ENCODE results near the gene TET3.
"Not testable (repeated sequence)": the region's sequence is repeated elsewhere in the genome, so short reads cannot be mapped to it uniquely, and the experiment has no call there.

TET3 gene

DNA sequence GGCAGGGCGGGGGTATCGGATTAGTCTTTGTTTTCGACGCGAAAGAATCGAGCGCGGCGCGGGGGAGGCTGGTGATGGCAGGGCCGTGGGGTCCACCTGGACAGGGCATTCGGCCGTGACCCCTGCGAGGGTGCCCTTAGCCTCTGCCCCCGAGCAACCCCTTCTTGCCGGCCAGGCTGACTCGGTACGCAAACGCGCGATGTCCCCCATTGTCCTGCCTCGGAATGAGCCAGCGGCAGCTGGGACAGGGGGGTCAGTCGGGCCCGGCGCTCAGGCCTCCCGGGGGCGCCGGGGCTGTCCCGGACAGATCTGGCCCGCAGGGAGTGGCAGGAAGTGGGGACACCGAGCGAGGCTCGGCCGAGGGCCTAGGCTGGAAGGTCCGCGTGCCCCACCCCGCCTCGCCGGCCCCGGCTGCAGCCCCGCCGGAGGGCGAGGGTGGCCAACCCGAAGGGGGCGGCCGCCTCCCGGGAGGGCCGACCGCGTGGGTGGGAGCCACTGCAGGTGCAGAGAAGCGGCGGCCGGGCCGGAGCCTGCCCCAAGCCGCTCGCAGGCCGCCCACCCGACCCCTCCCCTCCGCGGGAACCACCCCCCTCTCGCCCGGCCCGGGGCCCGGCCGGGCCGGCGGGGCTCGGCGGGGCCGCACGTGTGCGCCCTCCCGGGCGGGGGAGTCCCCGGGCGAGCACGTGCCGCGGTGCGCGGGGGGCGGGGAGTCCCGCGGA is at the start of gene TET3:
Gene TET3 (plus strand): TSS at position 708 of the 719 bp plus-strand sequence. CDS start 1,494 bp downstream, outside the sequence.
- peak; percentile 64 for DNase-seq

DNA sequence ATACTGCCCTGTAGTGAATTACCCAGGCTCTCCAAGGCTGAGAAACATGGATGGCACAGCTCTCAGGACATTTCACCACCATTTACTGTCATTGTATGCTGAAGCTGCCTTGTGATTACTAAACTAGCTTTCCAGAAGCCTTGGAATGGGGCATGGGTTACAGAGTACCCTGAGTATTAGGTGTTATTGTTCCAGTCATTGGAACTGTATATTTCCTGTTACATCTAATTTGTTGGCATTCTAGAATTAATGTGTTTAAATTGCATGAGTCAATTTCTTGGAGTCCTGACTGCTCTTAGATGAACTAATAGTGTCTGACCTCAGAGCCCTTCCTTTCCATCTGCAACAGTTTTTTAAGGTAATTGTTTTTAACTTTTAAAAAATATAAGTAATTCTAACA is 49.1 kb upstream of the TET3 start:
- no peak for DNase-seq

DNA sequence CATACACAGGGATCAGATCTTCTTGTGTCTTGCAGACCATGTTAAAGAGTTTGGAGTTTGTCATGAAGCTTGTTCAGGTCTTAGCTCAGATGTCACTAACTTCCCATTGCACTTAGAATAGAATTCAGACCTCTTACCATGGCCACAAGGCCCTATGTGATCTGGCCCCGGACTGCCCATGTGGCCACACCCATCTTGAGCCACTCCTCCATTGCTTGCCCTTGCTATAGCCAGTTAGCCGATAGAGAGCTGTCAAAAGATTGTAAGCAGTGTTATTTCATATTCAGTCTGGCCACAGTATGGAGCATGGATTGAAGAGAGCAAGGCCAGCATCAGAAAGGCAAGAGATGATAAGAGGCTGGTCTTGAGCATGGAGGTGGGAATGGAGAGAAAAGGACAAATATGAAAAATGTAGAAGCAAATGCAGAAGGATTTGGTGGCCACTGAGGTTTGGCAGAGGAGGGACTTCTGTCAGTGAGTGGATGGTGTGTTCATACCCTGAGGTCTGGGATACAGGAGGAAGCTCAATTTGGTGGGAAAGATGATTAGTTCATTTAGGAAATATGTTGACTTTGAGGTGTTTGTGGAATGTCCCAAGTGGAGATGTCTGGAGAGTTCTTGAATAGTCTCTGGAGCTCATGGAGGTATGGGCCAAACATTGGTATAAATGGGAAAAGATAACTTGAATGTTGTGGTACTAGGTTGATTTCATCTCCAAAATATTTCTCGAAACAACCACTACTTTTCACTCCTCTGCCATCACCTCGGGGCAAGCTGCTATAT is 47.4 kb upstream of the TET3 start:
- no peak for DNase-seq

DNA sequence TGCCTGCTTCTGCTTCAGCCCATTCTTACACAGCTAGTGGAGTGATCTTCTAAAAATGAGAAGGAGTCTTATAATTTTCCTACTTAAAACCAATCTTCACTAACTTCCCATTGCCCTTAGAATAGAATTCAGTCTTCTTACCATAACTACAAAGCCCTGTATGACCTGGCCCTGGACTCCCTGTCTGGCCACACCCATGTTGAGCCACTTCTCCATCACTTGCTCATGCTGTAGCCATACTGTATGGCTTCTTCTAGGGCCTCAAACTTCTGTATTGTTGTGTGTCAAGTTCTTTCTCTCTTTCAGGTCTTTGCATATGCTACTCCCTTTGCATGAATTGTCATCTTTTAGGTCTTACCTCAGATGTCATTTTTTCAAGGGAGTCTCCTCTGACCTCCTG is 46.8 kb upstream of the TET3 start:
- DNase-seq = no peak

DNA sequence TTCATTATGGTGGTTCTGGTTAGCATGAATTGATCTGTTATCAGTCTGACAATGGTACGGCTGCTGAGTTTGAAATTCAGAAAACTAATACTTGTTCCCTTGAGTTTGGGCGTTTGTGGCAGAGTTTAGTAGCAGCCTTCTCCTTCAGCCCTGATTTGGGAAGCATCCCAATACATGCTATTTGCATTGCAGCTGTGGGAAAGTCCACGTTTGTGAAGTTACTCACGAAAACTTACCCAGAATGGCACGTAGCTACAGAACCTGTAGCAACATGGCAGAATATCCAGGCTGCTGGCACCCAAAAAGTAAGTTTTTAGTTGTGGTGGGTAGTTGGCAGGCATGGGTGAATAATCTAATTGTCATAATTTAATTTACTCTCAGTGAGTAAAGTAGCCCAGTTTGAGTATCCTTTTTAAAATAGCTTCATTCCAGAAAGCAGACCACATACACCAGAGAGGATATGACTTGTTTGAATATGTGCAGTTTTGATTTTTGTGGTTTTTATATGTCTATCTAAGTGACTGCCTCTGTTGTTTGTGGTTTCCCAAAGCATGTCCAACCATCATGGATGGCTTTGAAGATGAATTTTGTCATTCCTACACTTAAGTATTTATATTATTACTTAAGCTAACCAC is 45.9 kb upstream of the TET3 start:
- DNase-seq = no peak

DNA sequence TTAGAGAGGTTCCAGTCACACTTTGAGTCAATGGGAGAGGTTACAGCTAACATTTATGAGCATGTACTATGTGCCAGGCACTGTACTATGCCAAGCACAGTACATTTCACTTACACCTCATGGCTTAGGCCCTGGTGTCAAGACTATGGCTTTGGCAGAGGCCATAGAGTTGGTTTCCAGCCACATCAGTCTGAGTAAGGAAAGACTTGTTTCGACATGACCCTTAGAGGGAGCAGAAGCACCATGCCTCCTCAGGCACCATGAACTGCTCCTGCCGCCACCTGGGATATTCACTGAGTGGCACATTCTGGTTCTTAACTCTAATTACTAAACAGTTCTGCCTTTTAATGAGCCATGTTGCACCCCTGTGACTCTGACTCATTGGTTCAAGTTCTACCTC is 45.3 kb upstream of the TET3 start:
- no peak for DNase-seq

DNA sequence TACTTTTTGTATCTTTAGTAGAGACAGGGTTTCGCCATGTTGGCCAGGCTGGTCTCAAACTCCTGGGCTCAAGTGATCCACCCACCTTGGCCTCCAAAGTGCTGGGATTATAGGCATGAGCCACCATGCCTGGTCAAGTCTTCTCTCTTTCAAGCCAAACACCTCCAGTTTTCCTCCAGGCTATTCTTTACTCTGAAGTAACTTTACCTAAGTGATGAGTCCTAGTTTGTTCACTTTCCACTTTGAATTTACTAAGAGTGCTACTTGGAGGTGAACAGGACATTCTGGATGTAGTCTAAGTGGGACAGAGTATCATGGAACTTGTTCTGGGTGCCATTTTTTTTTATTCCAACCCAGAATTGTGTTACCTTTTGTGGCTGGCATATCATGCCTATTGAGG is 44.6 kb upstream of the TET3 start:
- DNase-seq = not testable (repeated sequence)

DNA sequence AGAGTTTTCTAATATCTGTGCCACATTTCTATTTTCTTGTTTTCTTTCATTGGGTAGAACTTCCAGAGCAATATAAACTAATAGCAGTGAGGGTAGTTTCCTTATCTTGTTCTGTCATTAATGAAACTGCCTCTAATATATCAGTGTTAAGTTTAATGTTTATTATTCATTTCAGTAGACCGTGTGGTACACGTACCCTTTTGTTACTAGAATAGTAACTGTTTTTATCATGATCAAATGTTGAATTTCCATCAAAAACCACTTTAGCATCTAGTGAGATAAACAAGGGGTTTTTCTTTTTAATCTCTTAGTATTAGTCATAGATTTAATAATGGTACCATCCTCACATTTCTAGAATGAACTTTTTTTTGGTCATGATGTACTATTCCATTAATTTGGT is 42.0 kb upstream of the TET3 start:
- DNase-seq = no peak

DNA sequence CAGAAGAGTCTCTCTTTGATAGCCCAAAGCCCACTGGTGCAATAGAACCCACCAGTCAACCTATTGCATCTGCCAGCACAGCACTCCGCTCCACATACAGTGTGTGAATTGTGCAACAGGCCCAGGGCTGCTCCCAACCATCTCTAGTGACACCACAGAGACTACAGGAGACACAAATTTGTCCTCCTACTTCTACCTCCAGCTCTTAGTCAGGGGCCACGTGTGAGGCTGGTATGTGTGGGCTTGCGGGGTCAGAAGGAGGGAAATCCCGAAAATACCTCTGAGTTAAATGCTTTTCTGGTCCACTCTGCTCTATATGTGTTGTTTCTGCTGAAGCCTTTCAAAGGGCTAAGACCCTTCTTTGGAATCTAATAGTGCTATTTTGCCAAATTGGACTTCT is 40.0 kb upstream of the TET3 start:
- DNase-seq = peak; percentile 48

DNA sequence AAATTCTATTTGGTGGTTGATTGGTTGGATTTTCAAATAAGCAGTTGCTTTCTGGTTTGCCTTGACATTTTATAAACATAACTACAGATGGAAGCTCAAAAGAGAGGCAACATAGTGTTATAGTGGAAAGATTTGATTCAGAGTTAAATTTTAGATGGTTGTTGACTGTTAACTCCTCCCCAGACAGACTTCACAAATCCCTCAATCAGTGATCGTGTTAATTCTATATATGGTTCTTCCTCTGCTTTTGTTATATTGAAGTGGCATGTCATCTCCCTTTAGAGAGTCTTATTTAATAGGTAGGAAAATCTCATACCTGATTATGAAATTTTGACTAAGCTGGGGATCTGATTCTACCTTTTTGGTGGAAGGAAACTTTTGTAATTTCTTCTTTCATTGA is 38.5 kb upstream of the TET3 start:
- DNase-seq = no peak

DNA sequence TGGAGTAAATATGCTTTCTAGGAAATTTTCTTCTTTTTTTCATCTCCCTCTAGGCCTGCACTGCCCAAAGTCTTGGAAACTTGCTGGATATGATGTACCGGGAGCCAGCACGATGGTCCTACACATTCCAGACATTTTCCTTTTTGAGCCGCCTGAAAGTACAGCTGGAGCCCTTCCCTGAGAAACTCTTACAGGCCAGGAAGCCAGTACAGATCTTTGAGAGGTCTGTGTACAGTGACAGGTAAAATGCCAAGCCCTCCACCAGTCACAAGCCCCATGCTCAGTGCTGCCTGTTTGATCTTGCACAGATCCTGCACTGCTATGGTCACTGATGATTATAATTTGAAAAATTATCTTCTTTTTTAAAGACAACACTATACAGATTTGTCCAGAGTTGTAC is 38.0 kb upstream of the TET3 start:
- no peak for DNase-seq

DNA sequence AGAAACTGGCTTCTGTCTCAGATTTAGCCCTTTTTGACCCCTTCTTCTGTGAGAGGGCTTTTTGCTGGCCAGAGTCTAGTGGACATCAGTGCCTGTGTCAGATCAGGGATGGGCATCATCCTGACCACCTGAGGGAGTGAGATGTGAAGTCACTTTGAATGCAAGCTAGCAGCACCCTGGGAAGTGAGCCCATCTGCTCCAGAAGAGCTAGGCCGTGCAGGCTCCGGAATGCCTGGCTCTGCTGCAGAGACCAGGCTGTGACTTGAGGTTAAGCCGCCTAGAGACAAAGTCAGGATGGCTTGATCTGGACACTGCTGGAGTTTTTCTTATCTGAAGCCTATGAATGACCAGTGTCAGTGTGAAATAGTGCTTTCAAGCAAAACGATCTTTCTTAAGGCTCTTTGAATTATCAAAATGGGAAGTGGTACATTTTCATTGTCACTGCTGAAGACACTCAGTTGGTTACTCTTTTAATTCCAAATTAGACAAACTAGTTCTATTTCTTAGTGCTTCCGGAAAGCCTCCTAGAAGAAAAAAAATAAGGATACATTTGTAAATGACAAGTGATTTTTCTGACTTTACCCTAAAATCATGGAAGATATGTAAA is 37.2 kb upstream of the TET3 start:
- no peak for DNase-seq

DNA sequence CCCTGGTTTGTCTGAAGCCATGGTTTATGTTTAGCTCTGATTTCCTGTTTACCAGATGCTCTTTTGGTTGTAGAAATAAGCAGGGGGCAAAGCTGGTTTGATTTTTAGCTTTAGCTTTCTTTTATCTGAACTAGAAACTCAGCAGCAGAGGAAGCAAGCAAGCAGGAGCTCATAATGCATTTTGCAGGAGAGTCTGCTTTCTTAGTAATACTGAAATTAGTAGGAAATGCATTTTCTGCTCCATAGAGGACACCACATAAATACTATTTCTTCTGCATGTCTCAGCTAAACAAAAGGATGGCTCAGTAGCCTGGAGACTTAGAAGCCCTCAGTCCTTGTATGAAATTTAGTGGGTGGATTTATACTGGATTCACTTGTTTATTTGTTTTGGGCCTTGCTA is 34.9 kb upstream of the TET3 start:
- no peak for DNase-seq

DNA sequence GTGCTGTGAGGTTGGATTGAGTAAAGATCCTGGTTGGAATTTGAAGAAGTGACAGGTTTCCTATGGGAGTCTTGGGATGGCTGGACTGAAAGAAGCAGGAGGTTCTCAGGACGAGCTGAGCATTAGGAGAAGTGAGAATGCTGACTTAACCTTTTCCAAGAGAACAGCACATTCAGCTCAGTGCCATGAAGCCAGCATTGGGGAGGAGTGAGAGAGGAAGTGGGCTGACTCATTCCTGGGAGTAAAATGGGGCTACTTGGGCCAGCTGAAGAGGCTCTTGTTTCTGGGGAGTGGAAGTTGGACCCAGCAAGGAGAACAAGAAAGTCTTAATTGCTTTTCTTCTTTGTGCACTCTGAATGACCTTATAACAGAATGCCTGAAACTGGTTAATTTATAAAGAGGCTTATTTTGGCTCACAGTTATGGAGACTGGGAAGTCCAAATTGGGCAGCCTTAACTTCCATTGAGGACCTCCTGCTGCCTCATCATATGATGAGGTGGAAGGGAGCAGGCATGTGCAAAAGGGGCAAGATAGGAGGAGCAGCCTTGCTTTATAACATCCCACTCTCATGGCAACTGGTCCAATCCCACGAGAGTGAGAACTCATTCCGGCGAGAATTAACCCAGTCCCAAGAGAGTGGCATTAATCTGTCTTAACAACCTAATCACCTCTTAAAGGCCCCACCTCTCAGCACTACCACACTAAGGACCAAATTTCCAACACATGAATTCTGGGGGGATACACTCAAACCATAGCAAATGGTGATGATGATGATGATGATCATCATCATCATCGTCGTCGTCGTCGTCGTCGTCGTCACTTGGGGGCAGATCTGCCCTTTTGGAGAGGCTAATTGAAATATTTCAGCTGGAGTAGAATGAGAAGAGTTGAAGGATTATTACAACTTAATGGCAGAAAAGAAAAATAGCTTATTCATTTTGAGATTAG is 31.9 kb upstream of the TET3 start:
- no peak for DNase-seq

DNA sequence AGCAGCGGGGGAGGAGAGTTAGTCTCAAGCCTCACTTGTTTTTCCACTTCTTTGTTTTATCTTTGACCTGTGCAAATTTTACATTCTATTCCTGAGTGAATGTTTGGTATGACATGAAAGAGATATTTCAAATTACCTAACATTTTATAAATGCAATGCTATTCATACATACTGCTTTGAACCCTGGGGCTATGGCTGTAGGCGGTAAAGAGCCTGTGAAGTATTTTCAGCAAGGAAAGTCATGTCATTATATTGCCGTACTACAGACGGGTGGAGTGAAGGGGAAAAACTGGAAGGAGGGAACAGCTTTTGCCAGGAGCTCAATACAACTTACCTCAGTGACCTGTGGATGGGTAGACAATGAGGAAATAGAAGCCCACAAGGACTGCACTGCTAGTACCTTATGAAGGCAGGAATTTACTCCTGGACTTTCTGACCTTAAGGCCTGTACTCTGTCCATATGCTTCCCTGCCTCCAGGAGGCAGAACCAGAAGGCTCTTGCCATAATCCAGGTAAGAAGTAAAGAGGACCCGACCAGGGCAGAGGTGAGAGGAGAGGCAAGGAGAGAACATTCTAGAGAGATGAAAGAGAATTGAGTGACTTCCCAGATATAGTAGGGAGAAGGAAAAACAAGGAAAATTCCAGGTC is 28.4 kb upstream of the TET3 start:
- no peak for DNase-seq

DNA sequence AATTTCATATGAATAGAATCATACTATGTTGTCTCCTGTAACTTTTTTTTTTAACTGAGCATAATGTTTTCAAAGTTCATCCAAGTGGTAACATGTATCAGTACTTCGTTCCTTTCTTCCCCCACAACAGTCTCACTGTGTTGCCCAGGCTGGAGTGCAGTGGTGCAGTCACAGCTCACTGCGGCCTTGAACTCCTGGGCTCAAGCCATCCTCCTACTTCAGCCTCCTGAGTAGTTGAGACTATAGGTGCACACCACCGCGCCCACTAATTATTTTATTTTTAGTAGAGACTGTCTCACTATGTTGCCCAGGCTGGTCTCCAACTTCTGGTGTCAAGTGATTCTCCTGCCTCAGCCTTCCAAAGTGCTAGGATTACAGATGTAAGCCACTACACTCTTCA is 23.4 kb upstream of the TET3 start:
- no peak for DNase-seq

DNA sequence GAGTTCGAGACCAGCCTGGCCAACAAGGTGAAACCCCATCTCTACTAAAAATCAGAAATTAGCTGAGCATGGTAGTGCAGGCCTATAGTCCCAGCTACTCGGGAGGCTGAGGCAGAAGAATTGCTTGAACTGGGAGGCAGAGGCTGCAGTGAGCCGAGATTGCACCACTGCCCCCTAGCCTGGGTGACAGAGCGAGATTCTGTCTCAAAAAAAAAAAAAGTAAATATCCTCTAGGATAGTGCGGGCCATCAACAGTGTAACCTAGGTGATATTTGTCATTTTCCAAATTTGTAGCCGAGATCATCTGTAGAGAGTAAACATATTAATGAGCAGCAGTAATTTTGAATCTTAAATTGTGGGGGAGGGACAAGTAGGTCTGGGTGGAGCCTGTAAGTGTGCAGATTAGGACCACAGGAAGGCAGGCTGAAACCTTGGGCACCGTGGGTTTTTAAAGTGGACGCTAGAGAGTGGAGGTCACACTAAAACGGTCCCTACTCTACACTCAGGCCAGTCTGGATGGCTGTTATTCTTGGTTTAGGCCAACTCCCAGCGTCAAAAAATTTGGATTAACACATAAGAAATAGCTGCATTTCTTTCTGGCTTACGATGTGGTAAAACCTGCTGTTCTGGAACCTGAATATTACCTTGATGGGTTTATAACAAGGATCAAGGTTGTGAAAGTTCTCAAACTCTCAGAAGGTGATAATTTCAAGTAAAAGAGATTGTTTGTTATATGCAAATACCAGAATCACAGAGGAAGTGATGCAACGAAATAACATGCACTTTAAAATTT is 22.7 kb upstream of the TET3 start:
- no peak for DNase-seq

DNA sequence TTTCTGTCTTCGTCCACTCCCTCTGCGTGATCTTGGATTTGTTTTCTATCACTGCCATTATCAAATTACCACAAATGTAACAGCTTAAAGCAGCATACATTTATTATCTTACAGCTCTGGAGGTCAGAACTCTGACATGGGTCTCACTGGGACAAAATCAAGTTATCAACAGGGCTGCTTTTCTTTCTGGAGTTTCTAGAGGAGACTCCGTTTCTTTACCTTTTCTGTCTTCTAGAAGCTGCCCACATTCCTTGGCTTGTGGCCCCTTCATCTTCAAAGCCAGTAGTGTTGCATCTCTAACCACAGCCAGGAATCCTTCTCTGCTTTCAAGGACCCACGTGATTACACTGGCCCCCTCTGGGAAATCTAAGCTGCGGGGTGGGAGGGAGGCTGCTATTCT is 21.9 kb upstream of the TET3 start:
- no peak for DNase-seq

DNA sequence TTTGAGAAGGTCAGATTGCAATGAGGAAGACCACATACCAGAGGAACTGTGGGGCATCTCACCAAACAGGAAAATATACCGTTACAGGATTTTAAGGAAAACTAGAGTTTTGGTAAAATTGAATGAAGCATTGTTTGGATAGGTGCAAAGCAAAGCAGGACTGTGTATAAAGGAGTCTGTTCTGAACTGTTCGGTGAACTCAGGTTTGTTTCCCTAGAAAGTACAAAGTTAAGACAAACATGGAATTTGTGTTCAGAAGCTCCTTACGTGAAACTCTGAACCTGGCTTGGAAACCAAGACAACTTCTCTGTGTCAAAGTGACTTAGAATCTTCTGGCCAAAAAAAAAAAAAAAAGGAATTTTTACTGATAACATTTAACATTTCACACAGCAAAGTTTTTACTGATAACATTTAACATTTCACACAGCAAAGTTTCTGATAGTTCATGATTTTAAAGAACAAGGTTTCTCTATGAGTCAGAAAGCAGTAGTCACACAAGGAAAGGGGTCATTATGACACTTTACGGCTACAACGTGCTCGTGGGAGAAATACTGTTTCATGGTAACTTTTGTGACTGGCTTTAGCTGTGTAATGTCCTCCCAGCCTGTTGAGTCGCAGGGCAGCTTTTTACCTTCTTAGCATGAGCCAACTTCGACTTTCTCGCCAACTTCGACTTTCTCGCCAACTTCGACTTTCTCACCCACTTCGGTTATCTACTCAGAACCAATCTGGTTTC is 21.2 kb upstream of the TET3 start:
- DNase-seq = peak; percentile 60

DNA sequence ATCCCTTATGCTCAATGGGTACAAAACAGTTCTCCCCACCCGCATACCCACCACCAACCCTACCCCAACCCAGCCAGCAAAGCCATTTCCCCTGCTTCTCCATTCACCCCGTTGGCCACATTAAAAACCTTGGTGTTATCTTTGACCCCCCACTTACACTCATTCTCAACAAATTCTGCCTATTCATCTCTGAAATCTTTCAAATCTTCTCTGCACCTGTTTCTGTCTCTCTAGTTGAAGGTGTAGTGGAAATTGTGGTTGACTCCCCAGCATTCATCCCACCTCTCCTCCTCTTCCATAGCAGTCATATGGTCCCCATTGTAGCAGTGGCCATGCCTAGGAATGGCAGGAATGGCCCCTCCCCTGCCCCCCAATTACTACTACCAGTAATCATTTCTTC is 20.5 kb upstream of the TET3 start:
- DNase-seq = no peak
